GM12891 (cell line): ENCODE data around the gene PARVB.
A peak's percentile ranks its signal among the peaks of the same experiment; 100 is the strongest.

Experiments used
- DNase-seq: peaks from one replicate; pipeline ENCODE4 v3.0.0; 2011; ENCODE audit warnings: low spot score; ENCODE audit not compliant: insufficient read length
- FAIRE-seq: peaks from 2 replicates; lab custom pipeline; 2011; peaks lifted over from hg19 to GRCh38; lab: Jason Lieb, UNC
- PAX5 ChIP-seq: IDR thresholded peaks from 2 replicates; pipeline ENCODE4 v1.6.1; 2011; ENCODE audit warnings: low read length, moderate library complexity, mild to moderate bottlenecking; ENCODE audit not compliant: insufficient read depth, severe bottlenecking
- POLR2A ChIP-seq: IDR thresholded peaks from 2 replicates; pipeline ENCODE4 v1.6.1; 2011; ENCODE audit warnings: low read depth, low read length, control low read depth
- POLR2AphosphoS5 ChIP-seq: IDR thresholded peaks from 2 replicates; pipeline ENCODE4 v1.6.1; 2011; ENCODE audit warnings: low read depth, low read length, control low read depth
- POU2F2 ChIP-seq: IDR thresholded peaks from 2 replicates; pipeline ENCODE4 v1.6.1; 2011; ENCODE audit warnings: low read depth, mild to moderate bottlenecking, control low read depth, low read length, moderate library complexity
- SPI1 ChIP-seq: IDR thresholded peaks from 2 replicates; pipeline ENCODE4 v1.6.1; 2011; ENCODE audit warnings: low read depth, low read length, control low read depth
- TAF1 ChIP-seq: IDR thresholded peaks from 2 replicates; pipeline ENCODE4 v1.6.1; 2011; ENCODE audit warnings: low read depth, low read length, control low read depth

Gene PARVB

GRCh38 chr22:44192816-44193534, 168.9 kb downstream of the PARVB start:
- no peak for TF ChIP-seq POU2F2
- TF ChIP-seq POLR2AphosphoS5 = no peak
- TF ChIP-seq SPI1 = no peak
- no peak for TF ChIP-seq TAF1
- no peak for TF ChIP-seq PAX5
- TF ChIP-seq POLR2A = no peak
- peak; percentile 85 for FAIRE-seq

GRCh38 chr22:44193535-44193891, 169.4 kb downstream of the PARVB start:
- TF ChIP-seq PAX5 = no peak
- TF ChIP-seq SPI1 = no peak
- no peak for TF ChIP-seq POU2F2
- FAIRE-seq (no peak), DNase-seq (no peak)

More at GRCh38 chr22:44192816-44193534, 168.9 kb downstream of the PARVB start:
- DNase-seq = no peak

GRCh38 chr22:44194569-44194968, 170.5 kb downstream of the PARVB start:
- FAIRE-seq (peak; percentile 65), DNase-seq (no peak)
- TF ChIP-seq PAX5 (no peak), POLR2A (no peak)

- TF ChIP-seq POU2F2 (no peak), POLR2A (no peak), SPI1 (peak; percentile 75), POLR2AphosphoS5 (no peak), PAX5 (no peak), TAF1 (no peak)
- FAIRE-seq = peak; percentile 91
- no peak for DNase-seq
These were observed 171.2 kb downstream of the PARVB start for GRCh38 chr22:44195189-44195871.

- FAIRE-seq = no peak
- DNase-seq = no peak
- no peak for TF ChIP-seq PAX5
- TF ChIP-seq SPI1 = no peak
These were observed 172.1 kb downstream of the PARVB start for GRCh38 chr22:44196241-44196640.

- DNase-seq (no peak), FAIRE-seq (no peak)
- TF ChIP-seq PAX5 (no peak), POU2F2 (no peak), POLR2AphosphoS5 (no peak), TAF1 (no peak), POLR2A (no peak), SPI1 (no peak)
These were observed 172.6 kb downstream of the PARVB start for GRCh38 chr22:44196731-44197131.

GRCh38 chr22:44197271-44197670, 173.2 kb downstream of the PARVB start:
- FAIRE-seq (no peak), DNase-seq (no peak)
- TF ChIP-seq PAX5 (no peak), POLR2A (no peak), POU2F2 (no peak), SPI1 (no peak), POLR2AphosphoS5 (no peak), TAF1 (no peak)

GRCh38 chr22:44199164-44199563, 175.1 kb downstream of the PARVB start:
- DNase-seq = no peak
- FAIRE-seq = no peak

GRCh38 chr22:44199866-44200265, 175.8 kb downstream of the PARVB start:
- TF ChIP-seq POU2F2 (no peak), POLR2AphosphoS5 (no peak), SPI1 (no peak), TAF1 (no peak), PAX5 (no peak), POLR2A (no peak)
- DNase-seq (no peak), FAIRE-seq (no peak)

More at GRCh38 chr22:44199164-44199563, 175.1 kb downstream of the PARVB start:
- TF ChIP-seq POLR2A = no peak
- TF ChIP-seq TAF1 = no peak
- no peak for TF ChIP-seq PAX5
- TF ChIP-seq SPI1 = no peak
- no peak for TF ChIP-seq POU2F2
- no peak for TF ChIP-seq POLR2AphosphoS5

- no peak for DNase-seq
- no peak for FAIRE-seq
- TF ChIP-seq SPI1 (no peak), PAX5 (no peak), POLR2A (no peak), TAF1 (no peak)
These were observed 176.3 kb downstream of the PARVB start for GRCh38 chr22:44200451-44200850.
